GM21515 (cell line): ENCODE data around the gene CCDC78.

Experiments
- ATAC-seq: cut with Tn5 transposase; IDR thresholded peaks from one replicate; pipeline ENCODE4 v1.9.1; 2021; ENCODE audit not compliant: unreplicated experiment

The CCDC78 gene

GRCh38 chr16:711548-712320 is 14.5 kb downstream of the CCDC78 start:
- no peak for ATAC-seq

GRCh38 chr16:711084-711483 is 15.2 kb downstream of the CCDC78 start:
- ATAC-seq, result no peak

- no peak for ATAC-seq
Observed at GRCh38 chr16:710500-711075, 15.7 kb downstream of the CCDC78 start.

- no peak for ATAC-seq
Observed at GRCh38 chr16:709566-710499, 16.4 kb downstream of the CCDC78 start.

GRCh38 chr16:708959-709358 is 17.3 kb downstream of the CCDC78 start:
- ATAC-seq, result no peak

- ATAC-seq, result no peak
Observed at GRCh38 chr16:708019-708418, 18.2 kb downstream of the CCDC78 start.

- ATAC-seq, result no peak
Observed at GRCh38 chr16:707062-707538, 19.1 kb downstream of the CCDC78 start.

GRCh38 chr16:706189-707061 is 19.8 kb downstream of the CCDC78 start:
- ATAC-seq, result no peak

GRCh38 chr16:705431-706188 is 20.6 kb downstream of the CCDC78 start, which contains the start of gene FBXL16:
Gene FBXL16 (minus strand): TSS chr16:705801. CDS start chr16:697405, 8,396 bp downstream.
- no peak for ATAC-seq

GRCh38 chr16:704552-705380 is 21.5 kb downstream of the CCDC78 start:
- no peak for ATAC-seq

- ATAC-seq, result no peak
Observed at GRCh38 chr16:704047-704446, 22.2 kb downstream of the CCDC78 start.

GRCh38 chr16:703406-703805 is 22.8 kb downstream of the CCDC78 start:
- ATAC-seq, result no peak

GRCh38 chr16:702341-702740 is 23.9 kb downstream of the CCDC78 start:
- ATAC-seq, result no peak

- ATAC-seq, result no peak
Observed at GRCh38 chr16:700684-701584, 25.3 kb downstream of the CCDC78 start.

GRCh38 chr16:698911-699671 is 27.2 kb downstream of the CCDC78 start:
- ATAC-seq, result no peak

GRCh38 chr16:695355-696089 is 30.7 kb downstream of the CCDC78 start:
- ATAC-seq, result no peak
